ENCODE data around the gene KLK11. TPM values are rescaled to one million over a fixed set of nuclear protein-coding genes. Genes with fewer than 3 reads are reported as not detected.

Gene KLK11
- total and polyA plus RNA-seq, 7 experiments from 2014 or later: not detected

DNA sequence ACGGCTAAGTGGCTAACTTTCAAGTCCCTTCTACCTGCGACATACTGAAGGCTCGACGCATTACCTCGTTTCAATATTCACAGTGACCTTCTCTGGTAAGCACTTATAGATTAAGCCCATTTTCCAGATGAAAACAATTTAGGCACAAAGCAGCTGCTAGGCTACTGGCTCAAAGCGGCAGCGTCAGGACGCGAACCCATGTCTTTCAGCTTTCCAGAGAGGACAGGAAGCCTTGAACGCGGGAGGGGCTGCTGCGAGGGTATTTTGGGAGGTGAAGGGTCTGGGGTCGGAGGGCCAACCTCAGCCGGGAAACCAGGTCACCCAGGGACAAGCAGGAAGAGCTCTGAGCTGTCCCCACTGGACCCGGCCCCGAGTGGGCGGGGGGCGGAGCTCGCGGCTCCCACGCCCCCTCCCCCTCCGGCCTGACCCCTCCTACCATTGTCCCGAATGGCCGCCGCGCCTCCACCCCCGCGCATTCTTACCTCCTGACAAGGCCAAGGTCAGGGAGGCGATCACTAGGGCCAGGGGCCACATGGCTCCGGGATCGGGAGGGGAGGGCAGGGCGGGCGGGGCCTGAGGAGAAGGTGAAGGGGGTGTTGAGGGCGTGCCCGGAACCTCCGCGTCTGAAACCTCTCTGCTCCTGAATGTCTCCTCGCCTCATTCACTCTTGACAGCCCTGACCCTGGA lies 38.3 kb upstream of the KLK11 start, which contains the start of gene KLK13:
Gene KLK13, minus strand, starts transcription at position 559 of the 687 bp plus-strand sequence. Its CDS starts 25 bp downstream, at position 534.
- Mint-ChIP-seq H3K9me3 (peaks cover 0 to 17% (median 4%) of the 10 kb centered on the region in 11 donors), H3K36me3 (peaks cover 0 to 15% (median 0%) of the 10 kb centered on the region in 5 donors), H3K27me3 (peaks cover 23 to 65% (median 58%) of the 10 kb centered on the region in 5 donors), H3K27ac (no peak within 1 kb of the TSS), H3K4me3 (peak within 1 kb of the TSS; percentile 35 to 84 (median 72)), H3K4me1 (peaks cover 0 to 8% (median 4%) of the 10 kb centered on the region in 7 donors)
- Histone ChIP-seq H3K27me3 (ENCODE audit: control insufficient read depth in 2 of 2, insufficient read depth in 2 of 2, low read length in 2 of 2) (peaks cover 0 to 21% of the 10 kb centered on the region in 2 donors), H3K9me3 (ENCODE audit: control insufficient read depth in 2 of 3, low read length in 3 of 3) (no peaks in the 10 kb centered on the region), H3K27ac (ENCODE audit: low read depth, low read length) (no peak within 1 kb of the TSS), H3K4me3 (ENCODE audit: low read length) (no peak within 1 kb of the TSS), H3K4me1 (ENCODE audit: control insufficient read depth in 2 of 2, insufficient read depth in 2 of 2, low read length in 2 of 2) (no peaks in the 10 kb centered on the region), H3K36me3 (ENCODE audit: control insufficient read depth in 2 of 3, insufficient read depth in 3 of 3, low read length in 3 of 3) (no peaks in the 10 kb centered on the region)
- intact Hi-C loops (cut with micrococcal nuclease): no loop called here
- DNase-seq: no peak
- POLR2A ChIA-PET: no interaction called here
- no peak for ATAC-seq
- CTCF ChIA-PET: no interaction called here

- intact Hi-C loops (cut with micrococcal nuclease): no loop called here
- H3K4me1 Mint-ChIP-seq: peaks cover 0 to 8% (median 4%) of the 10 kb centered on the region in 7 donors
- peaks cover 0 to 15% (median 0%) of the 10 kb centered on the region in 5 donors for H3K36me3 Mint-ChIP-seq
- ChIA-PET CTCF (no interaction called here), POLR2A (no interaction called here)
- no peaks in the 10 kb centered on the region for H3K36me3 ChIP-seq (ENCODE audit: control insufficient read depth in 2 of 3, insufficient read depth in 3 of 3, low read length in 3 of 3)
- H3K4me3 Mint-ChIP-seq: peak overlapping the region in 8 of 10 donors; percentile 4 to 63 (median 37)
- ATAC-seq: no peak
- DNase-seq: no peak
- no peak overlapping the region for H3K27ac Mint-ChIP-seq
- peaks cover 23 to 69% (median 61%) of the 10 kb centered on the region in 5 donors for H3K27me3 Mint-ChIP-seq
- peaks cover 0 to 21% of the 10 kb centered on the region in 2 donors for H3K27me3 ChIP-seq (ENCODE audit: control insufficient read depth in 2 of 2, insufficient read depth in 2 of 2, low read length in 2 of 2)
- no peak overlapping the region for H3K4me3 ChIP-seq (ENCODE audit: low read length)
- H3K4me1 ChIP-seq (ENCODE audit: control insufficient read depth in 2 of 2, insufficient read depth in 2 of 2, low read length in 2 of 2): no peaks in the 10 kb centered on the region
- peaks cover 0 to 17% (median 4%) of the 10 kb centered on the region in 11 donors for H3K9me3 Mint-ChIP-seq
- no peaks in the 10 kb centered on the region for H3K9me3 ChIP-seq (ENCODE audit: control insufficient read depth in 2 of 3, low read length in 3 of 3)
- no peak overlapping the region for H3K27ac ChIP-seq (ENCODE audit: low read depth, low read length)
These were observed 37.2 kb upstream of the KLK11 start for GRCh38 chr19:51063664-51064063.

- Mint-ChIP-seq H3K27ac (no peak overlapping the region), H3K4me3 (no peak overlapping the region), H3K36me3 (peaks cover 0 to 11% (median 0%) of the 10 kb centered on the region in 5 donors), H3K9me3 (peaks cover 0 to 13% (median 3%) of the 10 kb centered on the region in 11 donors), H3K4me1 (peaks cover 0 to 6% (median 4%) of the 10 kb centered on the region in 7 donors), H3K27me3 (peaks cover 22 to 60% (median 52%) of the 10 kb centered on the region in 5 donors)
- ChIA-PET POLR2A (no interaction called here), CTCF (no interaction called here)
- Histone ChIP-seq H3K36me3 (ENCODE audit: control insufficient read depth in 2 of 3, insufficient read depth in 3 of 3, low read length in 3 of 3) (no peaks in the 10 kb centered on the region), H3K27ac (ENCODE audit: low read depth, low read length) (no peak overlapping the region), H3K9me3 (ENCODE audit: control insufficient read depth in 2 of 3, low read length in 3 of 3) (no peaks in the 10 kb centered on the region), H3K4me1 (ENCODE audit: control insufficient read depth in 2 of 2, insufficient read depth in 2 of 2, low read length in 2 of 2) (no peaks in the 10 kb centered on the region), H3K4me3 (ENCODE audit: low read length) (no peak overlapping the region), H3K27me3 (ENCODE audit: control insufficient read depth in 2 of 2, insufficient read depth in 2 of 2, low read length in 2 of 2) (peaks cover 0 to 21% of the 10 kb centered on the region in 2 donors)
- DNase-seq: no peak
- intact Hi-C loops (cut with micrococcal nuclease): no loop called here
- no peak for ATAC-seq
These were observed 34.6 kb upstream of the KLK11 start for GRCh38 chr19:51060973-51061372.

GRCh38 chr19:51060336-51060735 lies 33.9 kb upstream of the KLK11 start:
- H3K27me3 Mint-ChIP-seq: peaks cover 21 to 60% (median 50%) of the 10 kb centered on the region in 5 donors
- H3K27ac ChIP-seq (ENCODE audit: low read depth, low read length): no peak overlapping the region
- no peak overlapping the region for H3K27ac Mint-ChIP-seq

GRCh38 chr19:51059715-51060114 lies 33.3 kb upstream of the KLK11 start:
- CTCF ChIA-PET: no interaction called here
- POLR2A ChIA-PET: no interaction called here
- Mint-ChIP-seq H3K27ac (no peak overlapping the region), H3K27me3 (peaks cover 19 to 63% (median 51%) of the 10 kb centered on the region in 5 donors), H3K9me3 (peaks cover 0 to 13% (median 3%) of the 10 kb centered on the region in 11 donors), H3K4me3 (no peak overlapping the region), H3K36me3 (peaks cover 0 to 11% (median 0%) of the 10 kb centered on the region in 5 donors), H3K4me1 (peaks cover 0 to 1% (median 0%) of the 10 kb centered on the region in 7 donors)
- no peak for ATAC-seq
- intact Hi-C loops (cut with micrococcal nuclease): no loop called here
- DNase-seq: no peak
- Histone ChIP-seq H3K4me3 (ENCODE audit: low read length) (no peak overlapping the region), H3K4me1 (ENCODE audit: control insufficient read depth in 2 of 2, insufficient read depth in 2 of 2, low read length in 2 of 2) (no peaks in the 10 kb centered on the region), H3K27me3 (ENCODE audit: control insufficient read depth in 2 of 2, insufficient read depth in 2 of 2, low read length in 2 of 2) (peaks cover 0 to 12% of the 10 kb centered on the region in 2 donors), H3K36me3 (ENCODE audit: control insufficient read depth in 2 of 3, insufficient read depth in 3 of 3, low read length in 3 of 3) (no peaks in the 10 kb centered on the region), H3K27ac (ENCODE audit: low read depth, low read length) (no peak overlapping the region), H3K9me3 (ENCODE audit: control insufficient read depth in 2 of 3, low read length in 3 of 3) (no peaks in the 10 kb centered on the region)

More at GRCh38 chr19:51060336-51060735, 33.9 kb upstream of the KLK11 start:
- peaks cover 0 to 17% of the 10 kb centered on the region in 2 donors for H3K27me3 ChIP-seq (ENCODE audit: control insufficient read depth in 2 of 2, insufficient read depth in 2 of 2, low read length in 2 of 2)
- ChIA-PET CTCF (no interaction called here), POLR2A (no interaction called here)
- no peaks in the 10 kb centered on the region for H3K4me1 ChIP-seq (ENCODE audit: control insufficient read depth in 2 of 2, insufficient read depth in 2 of 2, low read length in 2 of 2)
- Mint-ChIP-seq H3K9me3 (peaks cover 0 to 13% (median 3%) of the 10 kb centered on the region in 11 donors), H3K4me3 (no peak overlapping the region), H3K36me3 (peaks cover 0 to 11% (median 0%) of the 10 kb centered on the region in 5 donors), H3K4me1 (peaks cover 0 to 3% (median 3%) of the 10 kb centered on the region in 7 donors)
- no peak overlapping the region for H3K4me3 ChIP-seq (ENCODE audit: low read length)
- intact Hi-C loops (cut with micrococcal nuclease): no loop called here
- no peaks in the 10 kb centered on the region for H3K36me3 ChIP-seq (ENCODE audit: control insufficient read depth in 2 of 3, insufficient read depth in 3 of 3, low read length in 3 of 3)
- H3K9me3 ChIP-seq (ENCODE audit: control insufficient read depth in 2 of 3, low read length in 3 of 3): no peaks in the 10 kb centered on the region
- ATAC-seq: no peak
- no peak for DNase-seq

DNA sequence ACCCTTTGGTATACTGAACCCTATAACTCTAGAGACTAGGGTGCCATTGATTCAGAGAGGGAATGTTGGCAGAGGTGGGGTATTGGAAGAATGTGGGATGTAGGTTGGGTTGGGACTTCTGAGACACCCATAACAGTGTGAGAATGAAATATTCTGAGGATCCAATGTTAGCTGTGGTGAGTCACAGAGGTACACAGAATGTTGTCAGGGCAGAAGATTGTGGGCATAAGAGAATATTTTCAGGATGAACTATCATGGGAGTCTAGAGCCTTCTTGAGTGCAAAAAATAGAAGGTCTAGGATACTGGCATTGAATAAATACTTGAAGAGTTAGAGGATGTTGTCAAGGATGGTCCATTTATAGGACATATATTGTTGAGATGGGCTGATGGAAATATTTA lies 29.4 kb upstream of the KLK11 start:
- ChIA-PET POLR2A (no interaction called here), CTCF (no interaction called here)
- Mint-ChIP-seq H3K4me1 (peaks cover 0 to 4% (median 0%) of the 10 kb centered on the region in 7 donors), H3K4me3 (no peak overlapping the region), H3K27ac (no peak overlapping the region), H3K27me3 (peaks cover 19 to 58% (median 43%) of the 10 kb centered on the region in 5 donors), H3K9me3 (peaks cover 0 to 2% (median 0%) of the 10 kb centered on the region in 11 donors), H3K36me3 (peaks cover 0 to under 1% (median 0%) of the 10 kb centered on the region in 5 donors)
- ATAC-seq (no peak), DNase-seq (no peak)
- Histone ChIP-seq H3K27ac (ENCODE audit: low read depth, low read length) (no peak overlapping the region), H3K36me3 (ENCODE audit: control insufficient read depth in 2 of 3, insufficient read depth in 3 of 3, low read length in 3 of 3) (no peaks in the 10 kb centered on the region), H3K4me1 (ENCODE audit: control insufficient read depth in 2 of 2, insufficient read depth in 2 of 2, low read length in 2 of 2) (no peaks in the 10 kb centered on the region), H3K9me3 (ENCODE audit: control insufficient read depth in 2 of 3, low read length in 3 of 3) (no peaks in the 10 kb centered on the region), H3K4me3 (ENCODE audit: low read length) (no peak overlapping the region), H3K27me3 (ENCODE audit: control insufficient read depth in 2 of 2, insufficient read depth in 2 of 2, low read length in 2 of 2) (no peaks in the 10 kb centered on the region)
- intact Hi-C loops (cut with micrococcal nuclease): no loop called here

GRCh38 chr19:51047031-51047335 lies 20.6 kb upstream of the KLK11 start:
- H3K4me3 ChIP-seq (ENCODE audit: low read length): no peak overlapping the region
- no peaks in the 10 kb centered on the region for H3K27me3 ChIP-seq (ENCODE audit: control insufficient read depth in 2 of 2, insufficient read depth in 2 of 2, low read length in 2 of 2)
- Mint-ChIP-seq H3K36me3 (no peaks in the 10 kb centered on the region), H3K4me1 (no peaks in the 10 kb centered on the region), H3K27ac (no peak overlapping the region), H3K4me3 (no peak overlapping the region), H3K27me3 (peaks cover 11 to 25% (median 16%) of the 10 kb centered on the region in 5 donors), H3K9me3 (peaks cover 0 to 12% (median 0%) of the 10 kb centered on the region in 11 donors)
- no peak overlapping the region for H3K27ac ChIP-seq (ENCODE audit: low read depth, low read length)
- DNase-seq (no peak), ATAC-seq (no peak)
- intact Hi-C loops (cut with micrococcal nuclease): no loop called here
- no peaks in the 10 kb centered on the region for H3K9me3 ChIP-seq (ENCODE audit: control insufficient read depth in 2 of 3, low read length in 3 of 3)
- no peaks in the 10 kb centered on the region for H3K36me3 ChIP-seq (ENCODE audit: control insufficient read depth in 2 of 3, insufficient read depth in 3 of 3, low read length in 3 of 3)
- ChIA-PET CTCF (no interaction called here), POLR2A (no interaction called here)
- H3K4me1 ChIP-seq (ENCODE audit: control insufficient read depth in 2 of 2, insufficient read depth in 2 of 2, low read length in 2 of 2): no peaks in the 10 kb centered on the region

Data from naive thymus-derived CD4-positive, alpha-beta T cell (primary cell).